Muscle layer of duodenum (tissue), 2 donors: ENCODE data around the gene H2BK1.

ENCODE experiments used
- H3K27ac ChIP-seq: one replicate; pipeline ENCODE4 v1.7.0; 2013; ENCODE audit warnings: mild to moderate bottlenecking, low read length
- H3K27me3 ChIP-seq: one replicate; pipeline ENCODE4 v1.7.0; 2013; ENCODE audit warnings: low read depth, mild to moderate bottlenecking, control low read depth, low read length
- H3K36me3 ChIP-seq, 2 donors: one replicate each; pipeline ENCODE4 v1.7.0; 2013; ENCODE audit warnings: low read length in 2 of 2, control low read depth in 1 of 2, mild to moderate bottlenecking in 1 of 2; ENCODE audit not compliant: insufficient read depth in 2 of 2, control insufficient read depth in 1 of 2
- H3K4me1 ChIP-seq, 2 donors: one replicate each; pipeline ENCODE4 v1.7.0; 2013; ENCODE audit warnings: low read length in 2 of 2, mild to moderate bottlenecking in 2 of 2, control low read depth in 1 of 2, moderate library complexity in 1 of 2; ENCODE audit not compliant: insufficient read depth in 2 of 2, control insufficient read depth in 1 of 2
- H3K4me3 ChIP-seq, 2 donors: one replicate each; pipeline ENCODE4 v1.7.0; 2013; ENCODE audit warnings: low read length in 2 of 2, low read depth in 1 of 2, mild to moderate bottlenecking in 1 of 2
- H3K9me3 ChIP-seq, 2 donors: one replicate each; pipeline ENCODE4 v1.7.0; 2013; ENCODE audit warnings: low read length in 2 of 2, control low read depth in 1 of 2, mild to moderate bottlenecking in 1 of 2; ENCODE audit not compliant: control insufficient read depth in 1 of 2
- donor health status: healthy.

Gene H2BK1

GRCh38 chr7:151174246-151175046, 35.8 kb downstream of the H2BK1 start:
- Histone ChIP-seq H3K27ac (no peak overlapping the region), H3K36me3 (no peaks in the 10 kb centered on the region), H3K9me3 (no peaks in the 10 kb centered on the region), H3K4me3 (no peak overlapping the region), H3K4me1 (no peaks in the 10 kb centered on the region), H3K27me3 (peaks cover 7% of the 10 kb centered on the region)

- H3K36me3 ChIP-seq: no peaks in the 10 kb centered on the region
- H3K27ac ChIP-seq: no peak overlapping the region
- H3K9me3 ChIP-seq: no peaks in the 10 kb centered on the region
- H3K27me3 ChIP-seq: peaks cover 12% of the 10 kb centered on the region
- H3K4me1 ChIP-seq: no peaks in the 10 kb centered on the region
- H3K4me3 ChIP-seq: no peak overlapping the region
Observed at GRCh38 chr7:151173386-151174245, 36.7 kb downstream of the H2BK1 start.

- Histone ChIP-seq H3K4me1 (peaks cover 0 to 9% of the 10 kb centered on the region in 2 donors), H3K4me3 (no peak overlapping the region), H3K27ac (no peak overlapping the region), H3K27me3 (peaks cover 16% of the 10 kb centered on the region), H3K36me3 (no peaks in the 10 kb centered on the region), H3K9me3 (no peaks in the 10 kb centered on the region)
Observed at GRCh38 chr7:151172273-151173141, 37.8 kb downstream of the H2BK1 start.

- H3K4me3 ChIP-seq: no peak overlapping the region
- H3K4me1 ChIP-seq: peaks cover 2 to 19% of the 10 kb centered on the region in 2 donors
- no peaks in the 10 kb centered on the region for H3K9me3 ChIP-seq
- H3K36me3 ChIP-seq: no peaks in the 10 kb centered on the region
- H3K27me3 ChIP-seq: peaks cover 39% of the 10 kb centered on the region
- H3K27ac ChIP-seq: no peak overlapping the region
Observed at GRCh38 chr7:151168787-151169162, 41.5 kb downstream of the H2BK1 start.

- Histone ChIP-seq H3K27ac (no peak overlapping the region), H3K4me1 (peaks cover 2 to 19% of the 10 kb centered on the region in 2 donors), H3K27me3 (peaks cover 37% of the 10 kb centered on the region), H3K36me3 (no peaks in the 10 kb centered on the region), H3K9me3 (no peaks in the 10 kb centered on the region), H3K4me3 (peak overlapping the region in 1 of 2 donors; percentile 68)
Observed at GRCh38 chr7:151168003-151168786, 42.1 kb downstream of the H2BK1 start.

- H3K4me1 ChIP-seq: peaks cover 2 to 19% of the 10 kb centered on the region in 2 donors
- no peaks in the 10 kb centered on the region for H3K9me3 ChIP-seq
- H3K27ac ChIP-seq: no peak within 1 kb of the TSS
- H3K27me3 ChIP-seq: peaks cover 31% of the 10 kb centered on the region
- peak within 1 kb of the TSS in 1 of 2 donors; percentile 68 for H3K4me3 ChIP-seq
- no peaks in the 10 kb centered on the region for H3K36me3 ChIP-seq
Observed at GRCh38 chr7:151167197-151167961, 42.9 kb downstream of the H2BK1 start, which contains the start of gene GBX1. Gene GBX1 (minus strand): TSS chr7:151167694. CDS start chr7:151167548, 146 bp downstream.

- Histone ChIP-seq H3K27me3 (peaks cover 31% of the 10 kb centered on the region), H3K36me3 (no peaks in the 10 kb centered on the region), H3K27ac (no peak overlapping the region), H3K4me3 (peak overlapping the region in 1 of 2 donors; percentile 68), H3K9me3 (no peaks in the 10 kb centered on the region), H3K4me1 (peaks cover 2 to 19% of the 10 kb centered on the region in 2 donors)
Observed at GRCh38 chr7:151166629-151167196, 43.6 kb downstream of the H2BK1 start.

- H3K27ac ChIP-seq: no peak overlapping the region
- peaks cover 28% of the 10 kb centered on the region for H3K27me3 ChIP-seq
Observed at GRCh38 chr7:151161757-151162156, 48.5 kb downstream of the H2BK1 start.

More at GRCh38 chr7:151161757-151162156, 48.5 kb downstream of the H2BK1 start:
- Histone ChIP-seq H3K9me3 (no peaks in the 10 kb centered on the region), H3K4me1 (peaks cover under 1 to 4% of the 10 kb centered on the region in 2 donors), H3K4me3 (no peak overlapping the region), H3K36me3 (no peaks in the 10 kb centered on the region)
